Measurements from ENCODE around the gene JAKMIP1.

JAKMIP1 gene

DNA sequence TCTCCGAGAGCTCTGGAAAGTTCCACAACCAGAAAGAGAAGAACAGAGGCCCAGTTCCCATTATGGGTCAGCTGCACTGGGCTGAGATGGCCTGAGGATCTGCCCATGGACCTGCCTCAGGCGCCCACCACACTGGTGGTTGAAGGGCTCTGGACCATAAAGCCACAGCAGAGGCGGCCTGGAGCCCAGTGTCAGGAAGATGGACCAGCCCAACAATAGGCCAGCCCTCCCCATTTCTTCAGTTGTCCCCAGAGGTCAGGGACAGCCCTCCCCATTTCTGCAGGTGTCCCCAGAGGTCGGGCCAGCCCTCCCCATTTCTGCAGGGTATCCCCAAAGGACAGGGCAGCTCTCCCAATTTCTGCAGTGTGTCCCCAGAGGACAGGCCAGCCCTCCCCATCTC is 144.9 kb downstream of the JAKMIP1 start:
- no peak for DNase-seq

DNA sequence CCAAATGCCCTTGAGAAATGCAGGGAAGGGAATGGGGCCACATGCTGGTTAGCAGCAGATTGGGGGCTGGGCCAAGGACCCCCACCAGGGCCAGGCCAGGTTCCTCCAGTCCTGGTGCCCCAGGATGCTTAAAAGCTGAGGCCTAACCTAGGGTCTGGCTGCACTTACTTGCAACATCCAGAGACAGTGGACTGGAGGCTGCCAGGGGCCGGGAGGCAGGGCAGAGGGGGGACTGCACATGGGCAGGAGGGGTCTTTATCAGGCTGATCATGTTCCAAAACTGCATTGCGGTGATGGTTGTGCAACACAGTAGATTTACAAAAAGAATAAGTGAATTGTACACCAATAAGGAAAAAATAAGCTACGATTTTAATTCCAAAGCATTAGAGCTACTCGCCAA is 145.3 kb downstream of the JAKMIP1 start:
- DNase-seq: no peak

DNA sequence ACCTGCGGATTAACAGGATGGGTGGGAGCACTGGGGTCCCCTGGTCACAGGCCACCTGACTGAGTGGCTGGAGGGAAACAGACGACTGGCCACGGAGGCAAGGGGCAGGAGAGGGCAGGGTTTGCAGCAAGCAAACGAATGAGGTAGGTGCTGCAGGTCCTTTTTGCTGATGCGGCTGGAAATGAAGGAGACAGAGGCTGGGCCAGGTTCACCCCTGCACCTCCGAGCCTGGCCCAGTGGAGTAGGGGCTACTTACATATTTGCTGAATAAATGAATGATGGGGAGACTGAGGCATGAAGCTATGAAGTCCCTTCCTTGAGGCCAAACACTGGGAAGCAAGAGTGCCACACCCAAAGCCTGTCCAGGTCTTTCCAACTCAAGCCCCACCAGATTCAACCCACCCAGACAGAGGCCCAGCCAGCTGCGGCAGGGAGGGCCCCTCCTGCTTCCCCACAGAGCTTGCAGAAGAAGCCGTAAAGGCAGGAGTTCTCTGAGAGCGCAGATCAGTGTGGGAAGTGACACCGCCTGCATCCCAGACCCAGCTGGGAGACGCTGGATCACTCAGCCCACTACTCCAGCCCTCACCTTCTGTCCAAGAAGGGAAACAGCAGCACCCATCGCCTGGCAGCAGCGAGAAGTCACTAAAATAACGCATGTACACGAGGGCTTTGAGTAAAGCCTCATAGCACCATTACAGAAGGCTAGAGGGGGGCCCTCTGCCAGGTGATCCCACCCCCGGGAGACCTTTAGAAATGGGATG is 146.0 kb downstream of the JAKMIP1 start:
- DNase-seq: no peak

DNA sequence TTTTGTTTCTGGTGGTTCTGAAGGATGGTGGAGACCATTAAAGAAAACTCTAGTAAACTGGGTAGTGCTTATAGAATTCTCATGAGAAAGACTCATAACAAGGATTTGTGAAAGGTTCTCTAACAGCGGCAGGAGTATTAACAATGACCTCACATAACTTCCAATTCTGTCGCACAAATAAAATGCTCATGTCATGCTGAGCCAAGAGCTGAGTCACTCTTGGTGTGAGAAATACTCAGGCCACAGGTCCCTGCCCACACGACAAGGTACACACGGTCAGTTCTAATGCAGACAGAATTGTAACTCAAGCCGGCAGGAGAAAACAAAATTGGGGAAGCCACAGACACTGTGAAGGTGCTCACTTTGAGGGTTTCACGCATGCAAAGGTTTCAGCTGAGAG is 147.7 kb downstream of the JAKMIP1 start:
- DNase-seq: no peak

DNA sequence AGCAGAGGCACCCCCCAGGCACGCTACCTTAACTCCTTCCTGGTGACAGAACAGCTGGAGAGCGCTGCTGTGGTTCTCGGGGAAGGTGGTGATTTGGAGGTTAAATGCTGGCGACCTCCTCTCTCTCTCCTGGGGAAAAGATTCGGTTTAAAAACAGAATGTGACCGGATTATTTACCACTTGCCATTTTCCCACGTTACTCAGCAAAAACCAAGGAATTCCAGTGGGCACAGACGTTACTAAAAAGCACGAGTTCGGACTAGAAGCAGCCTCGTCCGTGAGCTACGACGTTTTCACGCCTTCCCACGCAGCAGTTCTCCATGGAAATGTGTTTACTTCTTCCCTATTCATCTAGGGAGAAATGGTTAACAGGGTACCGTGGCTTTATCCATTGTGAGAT is 149.8 kb downstream of the JAKMIP1 start:
- no peak for DNase-seq

DNA sequence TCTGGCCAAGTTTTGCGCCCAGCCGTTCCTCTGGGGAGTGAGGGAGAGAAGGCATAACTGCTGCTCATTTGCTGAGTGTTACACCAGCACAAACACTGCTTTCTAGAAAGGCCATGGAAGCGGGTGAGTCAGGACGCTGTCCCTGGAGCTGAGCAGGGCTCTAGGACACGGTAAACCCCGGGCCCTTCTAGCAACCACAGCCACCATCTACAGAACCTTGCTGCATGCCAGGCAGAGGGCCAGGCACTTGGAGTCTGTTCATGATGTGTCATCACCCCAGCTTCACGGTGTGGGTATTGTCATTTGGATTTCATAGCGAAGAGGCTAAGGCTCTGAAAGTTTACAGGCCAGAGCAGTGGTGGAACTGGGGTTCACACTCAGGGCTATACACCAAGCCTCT is 150.4 kb downstream of the JAKMIP1 start:
- DNase-seq: no peak

DNA sequence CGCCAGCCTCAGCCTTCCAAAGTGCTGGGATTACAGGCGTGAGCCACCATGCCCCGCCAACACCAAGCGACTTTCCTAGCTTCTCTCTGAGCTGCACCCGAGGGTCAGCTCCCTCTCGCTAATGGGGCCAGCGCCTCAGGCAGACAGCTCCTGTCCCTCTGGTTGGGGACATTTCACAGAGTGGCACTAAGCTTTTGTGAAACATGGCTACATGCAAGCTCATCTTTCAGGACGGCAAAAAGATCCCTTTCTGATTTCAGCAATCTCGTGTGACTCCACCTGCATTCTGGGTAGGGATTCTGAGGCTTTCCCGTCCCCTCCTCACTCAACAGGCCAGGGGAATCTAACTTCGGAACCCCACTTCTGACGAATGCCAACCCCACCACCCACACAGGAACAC is 151.1 kb downstream of the JAKMIP1 start:
- no peak for DNase-seq

DNA sequence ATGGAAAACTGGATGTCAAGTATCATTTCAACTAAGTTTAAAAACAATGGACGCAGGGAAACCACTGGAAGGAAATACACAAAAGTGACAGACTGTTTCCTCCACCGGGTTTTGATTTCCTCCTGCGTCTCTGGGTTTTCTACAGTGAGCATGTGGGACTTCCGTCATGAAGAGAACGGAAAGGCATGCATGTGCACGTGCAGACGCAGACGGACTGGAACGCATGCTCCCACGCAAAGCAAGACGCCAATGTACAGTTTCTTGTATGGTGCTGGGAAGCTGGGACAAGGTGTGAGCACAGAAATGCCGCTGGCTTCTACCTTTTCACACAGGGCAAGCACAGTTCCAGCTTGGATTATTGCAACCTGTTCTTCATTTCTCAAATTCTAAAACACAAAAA is 151.8 kb downstream of the JAKMIP1 start:
- no peak for DNase-seq

DNA sequence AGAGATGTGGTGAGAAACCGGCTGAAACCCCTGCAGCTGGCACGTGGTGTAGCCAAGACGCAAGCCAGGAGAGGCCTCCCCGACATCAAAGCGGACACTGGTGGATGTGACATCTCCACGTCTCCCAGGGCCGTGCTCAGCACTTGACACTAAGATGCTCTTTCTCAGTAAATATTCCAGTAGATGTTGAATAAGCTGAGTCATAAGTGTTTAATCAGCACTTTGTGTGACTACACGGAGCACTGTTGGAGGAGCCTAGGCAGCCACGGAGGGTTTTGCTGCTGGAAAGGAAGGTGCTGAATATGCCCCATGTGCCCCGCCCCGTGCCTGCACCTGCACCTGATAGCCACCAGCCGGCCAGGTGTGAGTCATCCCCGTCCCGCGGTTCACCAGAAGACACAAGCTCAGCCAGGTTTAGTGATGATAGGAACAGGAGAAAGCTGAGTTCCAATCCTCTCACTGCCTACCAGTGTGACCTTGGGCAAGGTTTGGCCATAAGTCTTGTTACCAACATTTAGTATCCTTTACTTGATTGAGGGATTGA is 153.1 kb downstream of the JAKMIP1 start:
- DNase-seq: no peak

DNA sequence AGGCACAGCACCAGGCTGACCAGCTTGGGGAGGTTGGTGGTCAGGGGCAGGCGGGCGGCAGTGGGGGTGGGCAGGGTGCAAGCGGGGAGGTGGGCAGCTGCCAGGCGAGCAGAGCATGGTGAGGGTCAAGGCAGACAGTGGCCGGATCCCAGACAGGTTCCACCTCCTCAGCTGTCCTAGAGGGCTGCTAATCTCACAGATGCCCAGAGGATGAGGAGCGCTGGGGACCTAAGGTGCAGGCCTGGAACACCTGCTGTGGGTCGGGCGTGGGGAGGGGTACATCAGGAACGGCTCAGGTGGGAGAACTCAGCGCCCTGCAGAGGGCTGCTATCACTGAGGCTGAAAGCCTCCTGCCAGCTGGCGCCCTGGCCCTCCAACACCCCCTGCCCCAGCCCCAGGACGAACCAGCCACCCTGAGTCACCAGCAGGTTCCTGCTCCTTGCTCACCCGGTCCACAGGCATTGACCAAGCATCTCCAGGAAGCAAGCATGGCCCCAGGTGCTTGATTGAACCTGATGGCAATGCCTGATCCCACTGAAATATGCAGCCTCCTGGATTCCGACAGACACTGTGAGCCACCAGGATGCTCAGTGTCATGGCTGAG is 153.7 kb downstream of the JAKMIP1 start:
- DNase-seq: no peak

DNA sequence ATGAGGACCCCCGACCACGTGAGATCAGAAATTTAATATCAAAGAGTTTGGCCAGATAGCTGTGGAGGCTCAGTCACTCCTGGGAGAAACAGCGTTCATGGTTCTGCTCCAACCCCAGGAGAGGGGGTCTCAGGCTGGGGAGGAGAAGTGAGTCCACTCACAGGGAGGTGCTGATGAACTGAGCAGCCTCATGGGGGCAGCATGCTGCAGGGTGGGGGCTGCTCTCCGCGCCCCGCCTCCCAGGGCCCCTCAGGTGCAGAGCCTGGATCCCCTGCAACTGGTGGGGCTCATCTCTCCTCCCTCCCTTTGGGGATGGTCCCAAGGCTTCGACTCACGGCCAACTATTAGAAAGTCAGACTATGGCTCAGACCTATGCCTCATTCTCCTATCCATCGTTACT is 155.5 kb downstream of the JAKMIP1 start:
- DNase-seq: no peak

DNA sequence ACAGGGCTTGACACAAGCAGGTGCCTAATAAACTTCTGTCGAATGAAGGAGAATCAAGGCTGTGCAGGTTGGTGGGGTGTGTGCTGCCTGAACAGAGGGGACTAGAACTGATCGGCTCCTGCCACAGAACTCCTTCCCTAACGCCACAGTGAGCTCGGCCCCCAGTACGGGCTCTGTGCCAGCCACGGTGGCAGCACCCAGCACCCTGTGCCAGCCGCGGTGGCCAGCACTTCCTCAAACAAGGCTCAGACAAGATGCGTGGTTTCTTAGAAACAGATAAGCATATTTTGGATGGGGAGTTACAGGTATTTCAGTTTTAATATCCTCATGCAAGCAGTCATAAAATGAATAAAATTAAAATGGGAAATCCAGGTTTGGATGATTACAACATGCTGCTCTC is 156.1 kb downstream of the JAKMIP1 start:
- no peak for DNase-seq

DNA sequence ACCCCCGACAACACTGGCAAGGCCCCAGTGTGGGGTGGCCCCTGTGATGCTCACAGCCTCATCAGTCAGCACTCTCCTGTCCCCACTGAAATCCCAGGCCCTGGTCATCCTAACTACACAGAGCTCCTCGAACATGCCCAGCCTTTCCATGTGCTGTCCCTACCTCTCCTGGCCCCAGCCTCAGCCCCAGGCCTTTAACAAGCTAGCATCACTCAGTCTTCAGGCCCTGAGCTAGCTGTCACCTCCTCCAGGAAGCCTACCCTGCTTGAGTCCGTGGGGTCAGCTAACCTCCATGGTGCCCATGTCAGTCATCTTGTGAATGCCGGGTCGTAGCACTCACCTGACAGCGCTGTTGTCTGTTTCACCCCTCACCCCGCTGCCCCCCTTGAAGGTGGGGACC is 156.5 kb downstream of the JAKMIP1 start:
- DNase-seq: no peak

DNA sequence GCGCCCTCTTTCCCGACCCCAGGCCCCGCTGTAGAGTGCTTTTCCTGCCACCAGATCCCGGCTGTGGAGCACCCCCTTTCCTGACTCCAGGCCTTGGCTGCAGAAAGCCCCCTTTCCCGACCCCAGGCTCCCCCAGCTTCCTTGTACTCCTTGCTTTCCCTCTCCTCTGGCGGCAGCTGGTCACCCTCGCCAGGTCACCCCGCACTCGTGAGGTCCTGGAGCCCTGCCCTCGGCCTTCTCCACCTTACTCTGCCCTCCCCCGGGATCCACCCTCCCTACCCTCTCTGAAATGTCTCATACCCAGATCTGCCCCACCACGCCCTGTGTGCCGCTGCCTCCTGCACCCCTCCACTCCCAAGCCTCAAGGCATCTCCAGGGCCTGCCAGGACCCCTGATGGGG is 157.2 kb downstream of the JAKMIP1 start:
- no peak for DNase-seq

DNA sequence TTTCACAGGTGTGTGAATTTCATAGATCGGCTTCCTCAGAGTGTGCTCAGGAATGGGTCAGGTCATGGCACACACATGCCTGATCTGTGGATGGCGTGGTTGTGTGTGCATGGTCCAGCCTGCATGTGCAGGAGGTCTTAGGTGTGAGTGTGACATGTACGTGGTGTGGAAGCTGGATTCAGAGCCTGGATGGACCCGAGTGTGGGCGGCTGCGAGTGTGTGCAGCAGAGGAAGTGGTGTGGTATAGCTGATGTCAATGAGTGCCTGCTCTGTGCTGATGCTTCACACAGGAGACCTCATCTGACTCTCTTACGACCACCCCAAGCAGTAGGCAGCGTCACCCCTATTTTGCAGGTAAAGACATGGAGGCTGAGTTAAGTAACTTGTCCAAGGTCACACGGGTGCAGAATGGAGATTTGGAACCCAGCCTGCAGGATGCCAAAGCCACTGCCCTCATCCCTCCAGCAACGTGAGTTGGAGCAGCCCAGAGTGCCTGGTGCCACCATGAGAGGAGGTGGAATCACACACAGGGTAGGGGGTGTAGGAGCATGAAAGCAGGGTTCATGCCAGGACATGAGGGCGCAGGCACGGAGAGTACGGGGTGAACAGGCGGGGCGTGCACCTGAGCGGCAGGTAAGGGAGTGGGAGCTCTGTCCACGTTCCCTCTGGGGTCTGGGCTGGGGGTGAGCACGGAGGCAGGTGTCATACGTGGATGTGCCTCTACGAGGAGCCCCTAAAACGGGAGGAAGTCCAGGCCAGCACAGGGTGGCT is 157.9 kb downstream of the JAKMIP1 start:
- DNase-seq: no peak

DNA sequence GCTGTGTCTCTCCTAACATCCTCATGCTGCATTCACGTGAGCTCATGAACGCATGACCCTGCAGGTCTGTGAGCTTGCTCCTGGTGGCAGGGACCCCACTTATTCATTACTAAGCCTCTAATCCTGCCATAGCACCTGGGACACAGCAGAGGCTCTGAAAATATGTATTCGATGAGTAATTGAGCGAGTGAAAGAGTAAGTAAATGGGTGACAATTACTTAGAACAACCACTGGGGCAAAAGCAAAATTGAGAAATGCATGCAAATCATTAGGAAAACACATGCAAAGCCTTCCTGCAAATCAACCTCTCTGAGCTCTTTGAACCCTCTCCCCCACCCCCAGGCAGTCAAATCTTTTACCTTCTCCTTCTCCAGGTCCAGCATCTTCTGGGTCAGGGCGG is 158.5 kb downstream of the JAKMIP1 start:
- DNase-seq: no peak

DNA sequence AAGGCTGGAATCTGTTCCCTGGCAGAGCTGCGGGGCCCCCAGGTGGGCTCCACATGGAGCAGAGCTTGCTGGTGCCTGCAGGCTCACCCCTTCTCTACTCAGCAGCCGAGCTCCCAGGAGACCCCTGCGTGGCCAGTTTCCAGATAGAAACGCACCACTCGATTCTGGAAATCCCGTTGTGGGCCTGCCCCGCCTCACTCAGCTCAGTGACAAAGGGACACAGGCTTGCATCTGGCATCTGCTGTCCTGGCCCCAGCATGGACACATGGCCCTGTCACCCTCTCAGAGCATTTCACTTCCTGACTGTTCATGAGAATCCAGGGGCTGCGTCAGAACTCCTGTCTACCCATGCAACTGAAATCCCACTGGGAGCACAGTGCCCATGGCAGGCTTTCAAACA is 161.6 kb downstream of the JAKMIP1 start:
- no peak for DNase-seq

DNA sequence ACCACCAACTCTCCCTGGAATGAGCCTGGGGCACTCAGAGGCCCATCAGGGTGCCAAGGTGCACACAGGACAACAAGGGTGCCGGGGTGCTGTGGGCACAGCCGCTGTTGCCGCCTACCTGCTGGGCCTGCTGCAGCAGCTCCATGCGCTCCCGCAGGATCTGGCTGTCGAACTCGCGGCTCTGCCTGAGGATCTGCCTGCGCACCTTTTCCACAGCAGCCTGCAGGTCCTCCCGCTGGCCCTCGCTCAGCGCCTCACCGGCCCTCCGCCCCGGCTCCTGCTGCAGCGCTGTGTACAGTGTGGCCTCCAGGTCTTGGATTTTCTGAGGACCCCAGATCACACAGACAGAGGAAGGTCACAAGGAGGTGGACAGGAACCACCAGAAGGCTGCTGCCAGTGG is 164.6 kb downstream of the JAKMIP1 start:
- no peak for DNase-seq

DNA sequence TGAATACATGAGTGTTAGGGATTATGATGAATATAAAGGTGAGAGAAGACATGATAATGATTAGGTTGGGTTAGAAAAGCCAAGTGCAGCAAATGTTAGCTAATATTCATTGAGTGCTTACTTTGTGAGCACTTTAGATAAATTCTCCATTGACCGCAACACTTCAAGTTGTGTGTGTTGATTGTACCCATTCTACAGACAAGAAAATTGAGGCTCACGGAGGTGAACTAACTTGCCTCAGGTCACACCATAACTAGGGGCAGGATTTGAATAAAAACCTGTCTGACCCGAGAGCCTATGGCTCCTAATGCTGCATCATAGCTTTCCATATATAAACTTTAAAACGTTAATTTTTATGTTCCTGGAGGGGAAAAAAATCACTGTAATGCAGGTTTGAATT is 167.0 kb downstream of the JAKMIP1 start:
- DNase-seq: no peak

DNA sequence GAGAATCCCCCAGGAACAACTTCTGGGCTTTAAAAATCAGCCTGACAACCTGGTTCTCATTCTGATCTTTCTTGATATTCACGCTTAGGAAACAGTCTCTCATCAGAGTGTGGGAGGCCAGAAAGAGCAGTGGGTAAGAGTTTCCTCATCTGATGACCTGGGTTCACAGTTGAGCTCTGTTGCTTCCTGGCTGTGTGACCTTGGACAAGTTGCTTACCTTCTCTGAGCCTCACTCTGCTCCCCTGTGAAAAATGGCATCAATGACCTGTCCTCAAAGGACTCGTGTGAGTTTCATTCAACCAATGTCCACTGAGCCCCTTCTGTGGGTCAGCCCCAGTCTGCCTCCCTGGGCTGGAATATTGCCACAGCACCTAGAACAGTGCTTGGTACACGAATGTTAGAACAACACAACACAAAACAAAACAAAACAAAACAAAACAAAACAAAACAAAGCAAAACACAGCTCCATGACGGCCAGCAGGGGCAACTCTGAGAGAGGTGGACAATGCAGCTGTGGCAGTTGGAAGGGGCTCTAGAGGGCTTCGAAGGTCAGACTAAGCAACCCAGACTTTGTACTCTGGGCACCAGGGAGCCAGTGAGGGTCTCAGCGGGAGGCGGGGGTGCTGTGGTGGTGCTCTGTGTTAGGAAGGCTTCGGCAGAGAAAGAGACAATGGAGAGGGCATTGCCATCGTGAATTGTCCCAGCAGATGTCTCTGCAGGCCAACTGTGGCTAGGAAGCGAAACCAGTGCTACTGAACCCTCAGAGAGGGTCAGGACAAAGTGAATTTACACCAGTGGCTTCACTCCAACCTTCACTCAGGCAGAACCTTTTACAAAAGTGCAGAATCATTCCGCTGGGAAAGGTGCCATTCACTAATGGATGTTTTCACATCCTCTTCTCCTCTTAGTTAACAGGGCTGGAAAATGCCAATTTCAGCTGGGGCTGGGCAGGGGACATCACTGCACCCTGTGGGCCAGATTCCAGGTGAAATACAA is 167.8 kb downstream of the JAKMIP1 start:
- peak; percentile 97 for DNase-seq

DNA sequence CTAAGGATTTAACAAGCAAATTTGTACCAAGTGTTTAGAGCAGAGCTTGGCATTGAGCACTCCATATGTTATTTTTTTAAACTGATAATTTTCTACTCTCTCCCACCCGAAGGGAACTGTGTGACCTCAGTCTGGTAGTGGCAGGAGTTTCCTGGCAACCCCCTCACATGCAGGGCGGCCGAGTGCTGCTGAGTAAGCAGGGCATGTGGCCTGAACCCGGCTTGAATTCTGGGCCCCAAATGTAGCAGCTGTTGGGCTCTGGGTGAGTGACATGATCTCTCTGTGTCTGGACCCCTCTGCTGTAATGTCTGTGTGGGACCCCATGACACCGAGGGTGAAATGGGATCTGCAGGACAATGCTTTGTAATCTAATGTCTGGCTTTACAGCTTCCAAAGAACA is 168.5 kb downstream of the JAKMIP1 start:
- no peak for DNase-seq

DNA sequence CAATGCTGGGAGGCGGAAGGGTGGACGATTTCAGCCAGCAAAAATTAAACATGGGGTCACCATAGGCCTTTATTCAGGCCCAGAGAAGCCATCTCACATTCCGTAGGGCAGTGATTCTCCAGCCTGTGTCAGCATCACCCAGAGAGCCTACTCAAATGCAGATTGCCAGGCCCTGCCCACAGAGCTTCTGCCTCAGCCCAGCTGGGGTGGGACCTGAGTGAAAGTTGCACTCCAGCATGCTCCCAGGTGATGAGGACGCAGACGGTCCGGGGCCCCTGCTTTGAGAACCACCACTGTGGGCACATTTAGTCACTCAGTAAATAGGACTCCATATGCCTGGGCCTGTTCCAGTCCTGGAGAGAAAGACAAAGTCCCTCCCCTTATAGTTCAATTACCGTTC is 169.7 kb downstream of the JAKMIP1 start:
- DNase-seq: no peak

DNA sequence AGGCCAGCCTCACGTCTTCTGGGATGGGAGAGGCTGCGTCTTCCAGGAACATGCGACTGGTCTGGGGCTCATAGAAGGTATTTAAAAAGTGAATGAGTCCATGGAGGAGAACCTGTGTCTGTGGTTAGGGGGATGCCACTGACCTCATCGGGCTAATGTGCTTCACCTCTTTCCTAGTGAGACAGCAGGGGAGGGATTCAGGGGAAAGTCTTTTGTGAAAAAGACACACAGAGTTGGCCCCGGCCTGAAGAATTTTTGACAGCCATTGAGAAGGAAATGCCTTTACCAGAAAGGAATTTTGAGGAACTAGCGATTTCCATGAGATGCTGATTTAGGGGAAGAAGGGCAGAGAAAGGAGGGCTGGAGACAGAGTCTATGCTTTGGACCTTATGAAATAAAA is 171.1 kb downstream of the JAKMIP1 start:
- DNase-seq: no peak
